IMR-90 (cell line): Measurements from ENCODE around the gene USP24. TPM values are rescaled to one million over a fixed set of nuclear protein-coding genes. Genes with fewer than 3 reads are reported as not detected.

Experiments
- ATAC-seq: fragments of 200-7000 bp; cut with Tn5 transposase; 2 replicates; pipeline ENCODE4 v1.9.1; 2020; ENCODE audit warnings: low read depth, mild to moderate bottlenecking, moderate library complexity
- BruUV-seq: library from RNA; stranded (reverse); fragments of 400-500 nt; replicated peaks from 2 replicates; lab custom pipeline; 2021; lab: Mats Ljungman, UMichigan
- CTCF ChIA-PET: fragments of 300-600 bp; formaldehyde crosslinking; extraction: SDS; loops from one replicate; lab custom pipeline; 2021; ENCODE audit warnings: antibody characterized with exemption; lab: Yijun Ruan, JAX
- POLR2A ChIA-PET: fragments of 300-600 bp; sonication (Branson Sonifier 250); formaldehyde crosslinking; loops from one replicate; lab custom pipeline; 2022; ENCODE audit warnings: antibody characterized with exemption; ENCODE audit not compliant: unreplicated experiment; lab: Charles Lee
- DNase-seq: peaks from one replicate; pipeline ENCODE4 v3.0.0; 2013
- H2AFZ ChIP-seq: replicated peaks from 2 replicates; pipeline ENCODE3; 2013; ENCODE audit warnings: low read length, mild to moderate bottlenecking; ENCODE audit not compliant: poor library complexity
- H2AK5ac ChIP-seq: 2 replicates; pipeline ENCODE4 v1.6.1; 2013; ENCODE audit warnings: low read depth, low read length, inconsistent platforms
- H2AK9ac ChIP-seq: replicated peaks from 2 replicates; pipeline ENCODE3; 2013; ENCODE audit warnings: mild to moderate bottlenecking, low read depth, low read length, moderate library complexity; ENCODE audit not compliant: poor library complexity
- H2BK120ac ChIP-seq: 2 replicates; pipeline ENCODE4 v1.6.1; 2013; ENCODE audit warnings: low read depth, low read length, inconsistent platforms
- H2BK15ac ChIP-seq: 3 replicates; pipeline ENCODE4 v1.6.1; 2013; ENCODE audit warnings: low read depth, low read length, inconsistent platforms
- H2BK20ac ChIP-seq: 2 replicates; pipeline ENCODE4 v1.6.1; 2013; ENCODE audit warnings: low read depth, mild to moderate bottlenecking, inconsistent platforms, low read length, moderate library complexity
- H2BK5ac ChIP-seq: 2 replicates; pipeline ENCODE4 v1.6.1; 2013; ENCODE audit warnings: mild to moderate bottlenecking, low read depth, low read length, inconsistent platforms; ENCODE audit not compliant: poor library complexity, severe bottlenecking
- H3K14ac ChIP-seq: replicated peaks from 2 replicates; pipeline ENCODE4 v1.6.1; 2013; ENCODE audit warnings: low read depth, low read length, inconsistent platforms
- H3K18ac ChIP-seq: 2 replicates; pipeline ENCODE4 v1.6.1; 2013; ENCODE audit warnings: low read depth, low read length, control low read depth
- H3K23ac ChIP-seq: 2 replicates; pipeline ENCODE4 v1.6.1; 2013; ENCODE audit warnings: low read depth, low read length, inconsistent platforms
- H3K27ac ChIP-seq: 2 replicates; pipeline ENCODE4 v1.5.1; 2013; ENCODE audit warnings: mild to moderate bottlenecking, control low read depth, low read length; ENCODE audit not compliant: insufficient read depth
- H3K27me3 ChIP-seq: 2 replicates; pipeline ENCODE4 v1.6.1; 2013; ENCODE audit warnings: low read length; ENCODE audit not compliant: control insufficient read depth, insufficient read depth
- H3K36me3 ChIP-seq: 2 replicates; pipeline ENCODE4 v1.6.1; 2013; ENCODE audit warnings: low read length, mixed read lengths; ENCODE audit not compliant: control insufficient read depth, insufficient read depth
- H3K4ac ChIP-seq: 2 replicates; pipeline ENCODE4 v1.6.1; 2013; ENCODE audit warnings: low read depth, low read length, inconsistent platforms
- H3K4me1 ChIP-seq: 2 replicates; pipeline ENCODE4 v1.6.1; 2013; ENCODE audit warnings: low read length, mixed read lengths; ENCODE audit not compliant: control insufficient read depth, insufficient read depth
- H3K4me2 ChIP-seq: 2 replicates; pipeline ENCODE4 v1.6.1; 2013; ENCODE audit warnings: low read depth, mild to moderate bottlenecking, control low read depth, low read length, moderate library complexity
- H3K4me3 ChIP-seq: 2 replicates; pipeline ENCODE4 v1.5.1; 2013; ENCODE audit warnings: low read depth, mild to moderate bottlenecking, control low read depth, low read length, moderate library complexity; ENCODE audit not compliant: insufficient read depth
- H3K56ac ChIP-seq: 2 replicates; pipeline ENCODE4 v1.6.1; 2013; ENCODE audit warnings: low read length, inconsistent platforms; ENCODE audit not compliant: insufficient read depth; ENCODE audit errors: extremely low read depth
- H3K79me1 ChIP-seq, 2 experiments: 2 replicates each; pipeline ENCODE4 v1.6.1; 2013; ENCODE audit warnings: low read length in 2 of 2, inconsistent platforms in 1 of 2, low read depth in 1 of 2
- H3K9ac ChIP-seq: 2 replicates; pipeline ENCODE4 v1.6.1; 2013; ENCODE audit warnings: low read depth, low read length, control low read depth
- H3K9me1 ChIP-seq: 2 replicates; pipeline ENCODE4 v1.6.1; 2013; ENCODE audit warnings: low read length, inconsistent platforms; ENCODE audit not compliant: insufficient read depth
- H3K9me3 ChIP-seq: 2 replicates; pipeline ENCODE4 v1.6.1; 2013; ENCODE audit warnings: low read length; ENCODE audit not compliant: control insufficient read depth, insufficient read depth
- H4K20me1 ChIP-seq: 2 replicates; pipeline ENCODE4 v1.6.1; 2013; ENCODE audit warnings: low read length, inconsistent platforms; ENCODE audit not compliant: insufficient read depth
- H4K5ac ChIP-seq: 2 replicates; pipeline ENCODE4 v1.6.1; 2013; ENCODE audit warnings: mild to moderate bottlenecking, low read depth, low read length, control low read depth
- H4K8ac ChIP-seq, 2 experiments: 2 replicates each; pipeline ENCODE4 v1.6.1; 2013; ENCODE audit warnings: low read depth in 2 of 2, low read length in 2 of 2, control low read depth in 1 of 2, inconsistent platforms in 1 of 2
- H4K91ac ChIP-seq: 2 replicates; pipeline ENCODE4 v1.6.1; 2013; ENCODE audit warnings: low read depth, low read length, inconsistent platforms; ENCODE audit not compliant: insufficient read depth
- BHLHE40 ChIP-seq: fragments of 150-350 bp; IDR thresholded peaks from 2 replicates; pipeline ENCODE4 v1.6.1; 2016; ENCODE audit warnings: mild to moderate bottlenecking, low read depth, low read length
- FOS ChIP-seq: fragments of 150-350 bp; IDR thresholded peaks from 2 replicates; pipeline ENCODE4 v1.6.1; 2016; ENCODE audit warnings: low read depth, low read length
- MXI1 ChIP-seq: IDR thresholded peaks from 2 replicates; pipeline ENCODE4 v1.6.1; 2012; ENCODE audit warnings: low read depth, mild to moderate bottlenecking, low read length, moderate library complexity, borderline replicate concordance
- NFE2L2 ChIP-seq: fragments of 150-350 bp; IDR thresholded peaks from 2 replicates; pipeline ENCODE4 v1.6.1; 2016; ENCODE audit warnings: low read depth, mild to moderate bottlenecking, low read length
- RAD21 ChIP-seq: IDR thresholded peaks from 2 replicates; pipeline ENCODE4 v1.6.1; 2012; ENCODE audit warnings: low read length, improper control_type of control experiment
- RCOR1 ChIP-seq: IDR thresholded peaks from 2 replicates; pipeline ENCODE4 v1.6.1; 2012; ENCODE audit warnings: mild to moderate bottlenecking, low read length, improper control_type of control experiment; ENCODE audit not compliant: insufficient replicate concordance
- RFX5 ChIP-seq: IDR thresholded peaks from 2 replicates; pipeline ENCODE4 v1.8.0; 2012; ENCODE audit warnings: low read depth, mild to moderate bottlenecking, low read length, moderate library complexity
- SMC3 ChIP-seq: fragments of 150-350 bp; IDR thresholded peaks from 2 replicates; pipeline ENCODE4 v1.6.1; 2016; ENCODE audit warnings: low read depth, mild to moderate bottlenecking, antibody characterized with exemption, low read length, moderate library complexity
- WGBS, 2 experiments: methylation state at CpG; one replicate each; pipeline versions ENCODE4 v1.1.5 to v1.1.7; 2013; ENCODE audit warnings: missing lambda C conversion rate in 2 of 2; ENCODE audit not compliant: insufficient read length in 1 of 2; ENCODE audit errors: extremely low coverage in 2 of 2; 5-methylcytosine and 5-hydroxymethylcytosine counted together
- dilution Hi-C: fragments of 300-500 bp; cut with HindIII; formaldehyde crosslinking; loops from one replicate; pipeline ENCODE4 v1.14.3; 2018; ENCODE audit warnings: low sequenced_read_pairs; ENCODE audit not compliant: unreplicated experiment
- in situ Hi-C: fragments of 300-500 bp; cut with MboI; formaldehyde crosslinking; loops from 3 replicates; pipeline ENCODE4 v1.14.3; 2019; ENCODE audit warnings: low sequenced_read_pairs, inconsistent platforms, mixed read lengths
- intact Hi-C: fragments of 100-400 bp; cut with micrococcal nuclease; formaldehyde crosslinking; loops from 2 replicates; pipeline ENCODE4 v1.10.0; 2022
- polyA plus RNA-seq, 3 experiments: library from polyadenylated mRNA; depleted of rRNA; stranded (reverse); fragments of >200 nt; gene quantifications; 2 replicates each; pipeline ENCODE4 v1.2.3, GENCODE V29; 2012; ENCODE audit warnings: low replicate concordance in 1 of 3
- total RNA-seq: library from RNA; depleted of rRNA; stranded (reverse); fragments of >200 nt; gene quantifications from 2 replicates; pipeline ENCODE4 v1.2.3, GENCODE V29; 2012
- TF ChIP-seq, protein P1 (sequence below): fragments of 150-350 bp; IDR thresholded peaks from 2 replicates; pipeline ENCODE4 v1.6.1; 2017; ENCODE audit warnings: mild to moderate bottlenecking, antibody characterized with exemption, low read length, low read depth

The USP24 gene
- total and polyA plus RNA-seq, 2 of the 4 experiments (the other 2 are of a cell fraction) = 8.4 to 36.7 TPM

DNA sequence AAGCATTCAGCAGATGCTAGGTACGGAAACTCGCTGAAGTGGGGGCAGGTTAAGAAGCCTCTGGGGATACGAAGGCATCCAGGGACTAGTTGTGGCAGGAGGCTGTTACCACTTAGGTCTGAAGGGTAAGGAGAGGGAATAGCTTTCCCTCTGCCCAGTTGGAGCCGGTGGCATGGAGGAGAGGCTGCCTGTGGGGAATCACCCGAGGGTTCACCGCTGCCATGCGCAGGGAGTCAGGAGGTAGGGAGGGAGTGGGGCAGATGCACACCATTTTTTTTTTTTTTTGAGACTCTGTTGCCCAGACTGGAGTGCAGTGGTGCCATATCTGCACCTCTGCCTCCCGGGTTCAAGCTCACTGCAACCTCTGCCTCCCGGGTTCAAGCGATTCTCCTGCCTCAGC lies 169.7 kb downstream of the USP24 start:
- H3K27me3 ChIP-seq = peaks cover 67% of the 10 kb centered on the region
- DNase-seq (no peak), ATAC-seq (no peak)
- no peak overlapping the region for H3K4me3 ChIP-seq
- H3K18ac ChIP-seq = no peak overlapping the region
- ChIA-PET CTCF (no interaction called here), POLR2A (no interaction called here)
- H3K27ac ChIP-seq = no peak overlapping the region
- H2BK20ac ChIP-seq = no peak overlapping the region
- no peaks in the 10 kb centered on the region for H3K9me1 ChIP-seq
- no peak overlapping the region for H4K91ac ChIP-seq
- no peak overlapping the region for H2AFZ ChIP-seq
- H4K5ac ChIP-seq = no peak overlapping the region
- H2AK5ac ChIP-seq = no peak overlapping the region
- dilution Hi-C loops (no loop called here), in situ Hi-C loops (no loop called here), intact Hi-C loops (no loop called here)
- H3K14ac ChIP-seq = no peak overlapping the region
- H3K23ac ChIP-seq = no peak overlapping the region
- no peak overlapping the region for H2AK9ac ChIP-seq
- H3K9me3 ChIP-seq = no peaks in the 10 kb centered on the region
- H3K56ac ChIP-seq = no peak overlapping the region
- no peak overlapping the region for H2BK15ac ChIP-seq
- H3K79me1 ChIP-seq = no peaks in the 10 kb centered on the region
- 84% methylated on average over 4 of the region's 10 CpGs; no CpG with 5 or more reads in 1 of the 2 experiments for WGBS, 2 experiments
- H2BK5ac ChIP-seq = no peak overlapping the region
- no peak overlapping the region for H3K4ac ChIP-seq
- no peaks in the 10 kb centered on the region for H3K4me1 ChIP-seq
- H3K9ac ChIP-seq = no peak overlapping the region
- H4K20me1 ChIP-seq = no peaks in the 10 kb centered on the region
- no peak overlapping the region for H3K4me2 ChIP-seq
- no peak overlapping the region for H4K8ac ChIP-seq
- no peak overlapping the region for H2BK120ac ChIP-seq
- H3K36me3 ChIP-seq = no peaks in the 10 kb centered on the region
- TF ChIP-seq RCOR1 (no peak), MXI1 (no peak), RFX5 (no peak), FOS (no peak), SMC3 (no peak), BHLHE40 (no peak), NFE2L2 (no peak), RAD21 (no peak)
- TF ChIP-seq, protein P1, sequence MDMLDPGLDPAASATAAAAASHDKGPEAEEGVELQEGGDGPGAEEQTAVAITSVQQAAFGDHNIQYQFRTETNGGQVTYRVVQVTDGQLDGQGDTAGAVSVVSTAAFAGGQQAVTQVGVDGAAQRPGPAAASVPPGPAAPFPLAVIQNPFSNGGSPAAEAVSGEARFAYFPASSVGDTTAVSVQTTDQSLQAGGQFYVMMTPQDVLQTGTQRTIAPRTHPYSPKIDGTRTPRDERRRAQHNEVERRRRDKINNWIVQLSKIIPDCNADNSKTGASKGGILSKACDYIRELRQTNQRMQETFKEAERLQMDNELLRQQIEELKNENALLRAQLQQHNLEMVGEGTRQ = no peak
- BruUV-seq = no TSS peak
